ENCODE measurements around the gene JCAD.
"Not testable (repeated sequence)": the region's sequence is repeated elsewhere in the genome, so short reads cannot be mapped to it uniquely, and the experiment has no call there.

The JCAD gene

GRCh38 chr10:29980084-29980483 is 79.3 kb downstream of the JCAD start:
- DNase-seq: no peak

- not testable (repeated sequence) for DNase-seq
These were observed 80.0 kb downstream of the JCAD start for GRCh38 chr10:29979421-29979779.

GRCh38 chr10:29977171-29977570 is 82.2 kb downstream of the JCAD start:
- no peak for DNase-seq

- no peak for DNase-seq
These were observed 83.3 kb downstream of the JCAD start for GRCh38 chr10:29976134-29976533.

- no peak for DNase-seq
These were observed 84.6 kb downstream of the JCAD start for GRCh38 chr10:29974773-29975172.

GRCh38 chr10:29973921-29974320 is 85.5 kb downstream of the JCAD start:
- DNase-seq: no peak

- DNase-seq: no peak
These were observed 88.8 kb downstream of the JCAD start for GRCh38 chr10:29970576-29970975.

GRCh38 chr10:29970012-29970396 is 89.4 kb downstream of the JCAD start:
- DNase-seq: no peak

- DNase-seq: no peak
These were observed 90.0 kb downstream of the JCAD start for GRCh38 chr10:29969255-29970011.

- no peak for DNase-seq
These were observed 90.8 kb downstream of the JCAD start for GRCh38 chr10:29968585-29968984.

- no peak for DNase-seq
These were observed 93.1 kb downstream of the JCAD start for GRCh38 chr10:29966269-29966668.

Measured in CD4-positive, alpha-beta T cell treated with Interleukin-21 for 1 hour (primary cell).